WTC11 (cell line): ENCODE results near the gene TSC22D3. TPM values are rescaled to one million over a fixed set of nuclear protein-coding genes. Genes with fewer than 3 reads are reported as not detected.

Source experiments
- ATAC-seq: fragments of 200-7000 bp; cut with Tn5 transposase; 2 replicates; pipeline ENCODE4 v1.10.0; 2021; ENCODE audit warnings: mild to moderate bottlenecking, moderate library complexity
- CTCF ChIA-PET: fragments of 300-600 bp; sonication (Branson Sonifier 250); formaldehyde crosslinking; loops from one replicate; lab custom pipeline; 2021; ENCODE audit warnings: antibody characterized with exemption; lab: Charles Lee
- POLR2A ChIA-PET: fragments of 350-600 bp; sonication (Branson Sonifier 250); formaldehyde crosslinking; loops from one replicate; lab custom pipeline; 2021; ENCODE audit warnings: antibody characterized with exemption; lab: Charles Lee
- DNase-seq: peaks from one replicate; pipeline ENCODE4 v3.0.0; 2021; ENCODE audit warnings: low spot score
- H3K27ac Mint-ChIP-seq: 2 replicates; pipeline ENCODE4 v1.8.0; 2021; ENCODE audit warnings: mixed read lengths
- H3K27me3 Mint-ChIP-seq: 2 replicates; pipeline ENCODE4 v1.8.0; 2021; ENCODE audit warnings: low read depth, mild to moderate bottlenecking, moderate library complexity, mixed read lengths
- H3K36me3 Mint-ChIP-seq: 2 replicates; pipeline ENCODE4 v1.8.0; 2021; ENCODE audit warnings: mixed read lengths
- H3K4me1 Mint-ChIP-seq: 2 replicates; pipeline ENCODE4 v1.8.0; 2022; ENCODE audit warnings: mixed read lengths
- H3K4me3 Mint-ChIP-seq: 2 replicates; pipeline ENCODE4 v1.8.0; 2021; ENCODE audit warnings: mild to moderate bottlenecking, moderate library complexity, mixed read lengths
- H3K9me3 Mint-ChIP-seq: 2 replicates; pipeline ENCODE4 v1.8.0; 2021; ENCODE audit warnings: mixed read lengths
- EMX1 ChIP-seq: fragments of 250-450 bp; sonication (Bioruptor Pico); IDR thresholded peaks from 2 replicates; pipeline ENCODE4 v1.8.0; 2021; ENCODE audit warnings: mild to moderate bottlenecking
- FOXK1 ChIP-seq: sonication (generic); formaldehyde crosslinking; IDR thresholded peaks from 2 replicates; pipeline ENCODE4 v1.8.0; 2022; ENCODE audit warnings: mild to moderate bottlenecking, moderate library complexity, missing genetic modification reagents
- GABPB1 ChIP-seq: sonication (generic); formaldehyde crosslinking; IDR thresholded peaks from 2 replicates; pipeline ENCODE4 v1.8.1; 2023; ENCODE audit warnings: mild to moderate bottlenecking, missing genetic modification reagents
- GRHL2 ChIP-seq: fragments of 250-450 bp; sonication (Bioruptor Pico); IDR thresholded peaks from 2 replicates; pipeline ENCODE4 v1.8.0; 2022; ENCODE audit warnings: mild to moderate bottlenecking, moderate library complexity; ENCODE audit not compliant: insufficient replicate concordance, severe bottlenecking
- MYBL2 ChIP-seq: sonication (generic); formaldehyde crosslinking; IDR thresholded peaks from 2 replicates; pipeline ENCODE4 v1.8.1; 2023; ENCODE audit warnings: mild to moderate bottlenecking, moderate library complexity, missing genetic modification reagents
- NR1H2 ChIP-seq: sonication (generic); formaldehyde crosslinking; IDR thresholded peaks from 2 replicates; pipeline ENCODE4 v1.9.0; 2021; ENCODE audit warnings: mild to moderate bottlenecking, moderate library complexity, missing genetic modification reagents
- NR3C1 ChIP-seq: sonication (generic); formaldehyde crosslinking; conservative IDR thresholded peaks from 2 replicates; pipeline ENCODE4 v1.8.1; 2023; ENCODE audit warnings: low read depth, mild to moderate bottlenecking, missing genetic modification reagents
- SMAD3 ChIP-seq: sonication (generic); formaldehyde crosslinking; IDR thresholded peaks from 2 replicates; pipeline ENCODE4 v1.8.0; 2022; ENCODE audit warnings: missing genetic modification reagents, mild to moderate bottlenecking, borderline replicate concordance
- SMAD4 ChIP-seq: sonication (generic); formaldehyde crosslinking; IDR thresholded peaks from 2 replicates; pipeline ENCODE4 v1.8.0; 2022; ENCODE audit warnings: mild to moderate bottlenecking, missing genetic modification reagents
- SP1 ChIP-seq: sonication (generic); formaldehyde crosslinking; conservative IDR thresholded peaks from 2 replicates; pipeline ENCODE4 v1.8.1; 2022; ENCODE audit warnings: missing genetic modification reagents
- ZNF263 ChIP-seq: sonication (generic); formaldehyde crosslinking; IDR thresholded peaks from 2 replicates; pipeline ENCODE4 v1.8.1; 2022; ENCODE audit warnings: low read depth, mild to moderate bottlenecking, moderate library complexity, missing genetic modification reagents
- ZNF416 ChIP-seq: fragments of 250-450 bp; sonication (Bioruptor Pico); IDR thresholded peaks from 2 replicates; pipeline ENCODE4 v1.9.0; 2021; ENCODE audit warnings: mild to moderate bottlenecking, inconsistent platforms
- total RNA-seq: library from RNA; stranded (reverse); gene quantifications from 3 replicates; pipeline ENCODE4 v1.2.3, GENCODE V29; 2021
- TF ChIP-seq, protein P1 (sequence below): fragments of 250-450 bp; sonication (Bioruptor Pico); IDR thresholded peaks from 2 replicates; pipeline ENCODE4 v1.9.0; 2021; ENCODE audit warnings: moderate library complexity, mild to moderate bottlenecking, inconsistent platforms, borderline replicate concordance
- TF ChIP-seq, protein P2 (sequence below): sonication (generic); formaldehyde crosslinking; IDR thresholded peaks from 2 replicates; pipeline ENCODE4 v1.8.1; 2023; ENCODE audit warnings: mild to moderate bottlenecking, moderate library complexity, missing genetic modification reagents
- TF ChIP-seq, protein P3 (sequence below): sonication (generic); formaldehyde crosslinking; IDR thresholded peaks from 2 replicates; pipeline ENCODE4 v1.8.0; 2023; ENCODE audit warnings: missing genetic modification reagents
- TF ChIP-seq, protein P4 (sequence below): fragments of 250-450 bp; sonication (Bioruptor Pico); IDR thresholded peaks from 2 replicates; pipeline ENCODE4 v1.9.0; 2021; ENCODE audit warnings: mild to moderate bottlenecking
- TF ChIP-seq, protein P5 (sequence below): sonication (generic); formaldehyde crosslinking; IDR thresholded peaks from 2 replicates; pipeline ENCODE4 v1.8.1; 2022; ENCODE audit warnings: low read depth, mild to moderate bottlenecking, moderate library complexity, missing genetic modification reagents, borderline replicate concordance
- TF ChIP-seq, protein P6 (sequence below): fragments of 250-450 bp; sonication (Bioruptor Pico); IDR thresholded peaks from 2 replicates; pipeline ENCODE4 v1.8.0; 2021; ENCODE audit warnings: mild to moderate bottlenecking

The TSC22D3 gene
- total RNA-seq, 1 experiment from 2014 or later: 15.7 TPM

DNA sequence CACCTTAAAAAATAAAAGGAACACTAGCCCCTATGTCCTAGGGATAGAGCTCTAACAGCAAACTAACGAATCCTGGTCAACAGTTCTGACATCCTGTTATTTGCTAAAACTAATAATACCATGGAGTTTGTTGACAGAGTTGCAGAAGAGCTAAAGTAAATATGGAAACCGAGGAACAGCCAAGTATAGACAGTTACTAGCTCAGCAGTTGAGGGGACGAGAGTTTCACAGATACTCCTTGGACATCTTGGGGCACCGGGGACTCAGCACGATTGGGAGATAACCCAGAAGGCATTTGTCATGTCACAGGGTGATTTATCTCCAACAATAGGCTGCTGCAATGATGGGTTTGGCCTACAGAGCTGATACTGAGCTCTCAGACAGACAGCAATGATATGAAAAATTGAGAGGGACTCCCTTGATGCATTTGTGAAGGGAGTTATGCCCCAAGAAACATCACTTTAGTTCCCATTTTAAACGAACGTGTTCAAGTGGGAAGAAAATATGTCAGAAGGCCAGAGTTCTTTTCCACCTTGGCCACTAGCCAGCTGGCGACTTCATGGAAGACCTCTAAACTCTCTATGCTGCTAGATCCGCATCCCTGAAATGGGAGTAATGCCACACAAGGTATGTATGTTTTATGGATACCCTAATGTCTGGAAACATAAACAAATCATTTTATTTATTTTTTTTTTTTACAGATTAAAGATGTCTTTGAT, 48.6 kb downstream of the TSC22D3 start:
- Mint-ChIP-seq H3K36me3 (no peaks in the 10 kb centered on the region), H3K4me1 (peaks cover 48% of the 10 kb centered on the region), H3K27me3 (no peaks in the 10 kb centered on the region), H3K9me3 (no peaks in the 10 kb centered on the region), H3K4me3 (no peak overlapping the region), H3K27ac (no peak overlapping the region)
- no peak for DNase-seq
- TF ChIP-seq SMAD4: no peak
- TF ChIP-seq GRHL2 (CRISPR knock-in tag): no peak
- TF ChIP-seq NR1H2 (CRISPR knock-in tag): no peak
- no peak for TF ChIP-seq ZNF416 (CRISPR knock-in tag)
- TF ChIP-seq, protein P1, sequence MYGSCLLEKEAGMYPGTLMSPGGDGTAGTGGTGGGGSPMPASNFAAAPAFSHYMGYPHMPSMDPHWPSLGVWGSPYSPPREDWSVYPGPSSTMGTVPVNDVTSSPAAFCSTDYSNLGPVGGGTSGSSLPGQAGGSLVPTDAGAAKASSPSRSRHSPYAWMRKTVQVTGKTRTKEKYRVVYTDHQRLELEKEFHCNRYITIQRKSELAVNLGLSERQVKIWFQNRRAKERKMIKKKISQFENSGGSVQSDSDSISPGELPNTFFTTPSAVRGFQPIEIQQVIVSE (CRISPR knock-in tag): no peak
- TF ChIP-seq, protein P2, sequence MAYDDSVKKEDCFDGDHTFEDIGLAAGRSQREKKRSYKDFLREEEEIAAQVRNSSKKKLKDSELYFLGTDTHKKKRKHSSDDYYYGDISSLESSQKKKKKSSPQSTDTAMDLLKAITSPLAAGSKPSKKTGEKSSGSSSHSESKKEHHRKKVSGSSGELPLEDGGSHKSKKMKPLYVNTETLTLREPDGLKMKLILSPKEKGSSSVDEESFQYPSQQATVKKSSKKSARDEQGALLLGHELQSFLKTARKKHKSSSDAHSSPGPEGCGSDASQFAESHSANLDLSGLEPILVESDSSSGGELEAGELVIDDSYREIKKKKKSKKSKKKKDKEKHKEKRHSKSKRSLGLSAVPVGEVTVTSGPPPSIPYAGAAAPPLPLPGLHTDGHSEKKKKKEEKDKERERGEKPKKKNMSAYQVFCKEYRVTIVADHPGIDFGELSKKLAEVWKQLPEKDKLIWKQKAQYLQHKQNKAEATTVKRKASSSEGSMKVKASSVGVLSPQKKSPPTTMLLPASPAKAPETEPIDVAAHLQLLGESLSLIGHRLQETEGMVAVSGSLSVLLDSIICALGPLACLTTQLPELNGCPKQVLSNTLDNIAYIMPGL (CRISPR knock-in tag): no peak
- TF ChIP-seq FOXK1: no peak
- TF ChIP-seq EMX1 (CRISPR knock-in tag): no peak
- no peak for TF ChIP-seq SP1 (CRISPR knock-in tag)
- TF ChIP-seq SMAD3 (CRISPR knock-in tag): no peak
- TF ChIP-seq ZNF263: no peak
- TF ChIP-seq, protein P3, sequence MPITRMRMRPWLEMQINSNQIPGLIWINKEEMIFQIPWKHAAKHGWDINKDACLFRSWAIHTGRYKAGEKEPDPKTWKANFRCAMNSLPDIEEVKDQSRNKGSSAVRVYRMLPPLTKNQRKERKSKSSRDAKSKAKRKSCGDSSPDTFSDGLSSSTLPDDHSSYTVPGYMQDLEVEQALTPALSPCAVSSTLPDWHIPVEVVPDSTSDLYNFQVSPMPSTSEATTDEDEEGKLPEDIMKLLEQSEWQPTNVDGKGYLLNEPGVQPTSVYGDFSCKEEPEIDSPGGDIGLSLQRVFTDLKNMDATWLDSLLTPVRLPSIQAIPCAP (CRISPR knock-in tag): no peak
- TF ChIP-seq, protein P4, sequence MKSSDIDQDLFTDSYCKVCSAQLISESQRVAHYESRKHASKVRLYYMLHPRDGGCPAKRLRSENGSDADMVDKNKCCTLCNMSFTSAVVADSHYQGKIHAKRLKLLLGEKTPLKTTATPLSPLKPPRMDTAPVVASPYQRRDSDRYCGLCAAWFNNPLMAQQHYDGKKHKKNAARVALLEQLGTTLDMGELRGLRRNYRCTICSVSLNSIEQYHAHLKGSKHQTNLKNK (CRISPR knock-in tag): no peak
- ChIA-PET POLR2A (no interaction called here), CTCF (interaction anchor here (0.6 to 1.2 kb wide), 2 partner anchors 49 to 286 kb away, joined by 3 to 4 read pairs; partner anchors contain the start of gene TSC22D3)
- no peak for ATAC-seq

DNA sequence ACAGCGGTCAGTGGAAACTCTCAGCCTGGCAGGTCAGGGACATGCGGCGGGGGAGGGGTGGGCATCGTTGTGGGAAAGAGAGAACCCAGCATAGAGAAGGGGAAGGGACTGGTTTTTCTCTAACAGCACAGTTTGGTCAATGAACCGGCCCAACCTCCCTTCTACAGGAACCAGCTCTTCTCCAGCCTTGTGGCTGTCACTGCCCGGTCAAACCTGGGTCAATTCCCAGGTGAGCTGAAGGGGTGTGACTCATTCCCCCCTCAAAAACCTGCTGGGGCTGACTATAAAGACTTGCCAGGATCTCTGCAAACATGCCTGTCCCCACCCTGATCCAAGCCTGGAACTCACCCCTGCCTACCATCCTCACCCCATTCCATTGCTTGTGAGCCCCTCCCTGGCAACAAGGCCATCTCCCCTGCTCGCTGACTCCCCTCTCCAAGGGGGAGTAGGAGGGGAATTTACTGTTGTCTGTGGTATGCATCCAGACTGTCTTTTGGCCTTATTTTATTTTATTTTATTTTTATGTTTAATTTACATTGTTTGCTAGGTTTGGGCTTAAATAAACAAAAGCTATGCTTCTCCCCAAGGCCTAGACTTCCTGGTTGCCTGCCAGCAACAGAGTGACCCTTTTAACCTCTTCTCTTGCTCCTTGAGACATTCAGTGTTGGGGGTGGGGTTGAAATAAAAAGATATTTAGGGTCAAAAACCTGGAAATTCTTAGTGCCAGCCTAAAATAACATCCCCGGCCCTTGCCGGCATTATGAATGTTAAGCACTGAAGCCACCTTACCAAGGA, 49.6 kb downstream of the TSC22D3 start:
- Mint-ChIP-seq H3K27me3 (no peaks in the 10 kb centered on the region), H3K36me3 (no peaks in the 10 kb centered on the region), H3K4me1 (peaks cover 41% of the 10 kb centered on the region), H3K9me3 (no peaks in the 10 kb centered on the region), H3K27ac (no peak overlapping the region), H3K4me3 (no peak overlapping the region)
- ATAC-seq (no peak), DNase-seq (no peak)
- CTCF ChIA-PET: interaction anchor here (0.5 to 1.2 kb wide), 2 partner anchors 50 to 104 kb away, joined by 3 to 4 read pairs; partner anchors contain the start of gene TSC22D3
- POLR2A ChIA-PET: no interaction called here
- no peak for TF ChIP-seq NR3C1 (CRISPR knock-in tag)
- TF ChIP-seq GABPB1 (CRISPR knock-in tag): no peak
- TF ChIP-seq, protein P5, sequence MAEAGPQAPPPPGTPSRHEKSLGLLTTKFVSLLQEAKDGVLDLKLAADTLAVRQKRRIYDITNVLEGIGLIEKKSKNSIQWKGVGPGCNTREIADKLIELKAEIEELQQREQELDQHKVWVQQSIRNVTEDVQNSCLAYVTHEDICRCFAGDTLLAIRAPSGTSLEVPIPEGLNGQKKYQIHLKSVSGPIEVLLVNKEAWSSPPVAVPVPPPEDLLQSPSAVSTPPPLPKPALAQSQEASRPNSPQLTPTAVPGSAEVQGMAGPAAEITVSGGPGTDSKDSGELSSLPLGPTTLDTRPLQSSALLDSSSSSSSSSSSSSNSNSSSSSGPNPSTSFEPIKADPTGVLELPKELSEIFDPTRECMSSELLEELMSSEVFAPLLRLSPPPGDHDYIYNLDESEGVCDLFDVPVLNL: no peak
- no peak for TF ChIP-seq MYBL2
- TF ChIP-seq, protein P6, sequence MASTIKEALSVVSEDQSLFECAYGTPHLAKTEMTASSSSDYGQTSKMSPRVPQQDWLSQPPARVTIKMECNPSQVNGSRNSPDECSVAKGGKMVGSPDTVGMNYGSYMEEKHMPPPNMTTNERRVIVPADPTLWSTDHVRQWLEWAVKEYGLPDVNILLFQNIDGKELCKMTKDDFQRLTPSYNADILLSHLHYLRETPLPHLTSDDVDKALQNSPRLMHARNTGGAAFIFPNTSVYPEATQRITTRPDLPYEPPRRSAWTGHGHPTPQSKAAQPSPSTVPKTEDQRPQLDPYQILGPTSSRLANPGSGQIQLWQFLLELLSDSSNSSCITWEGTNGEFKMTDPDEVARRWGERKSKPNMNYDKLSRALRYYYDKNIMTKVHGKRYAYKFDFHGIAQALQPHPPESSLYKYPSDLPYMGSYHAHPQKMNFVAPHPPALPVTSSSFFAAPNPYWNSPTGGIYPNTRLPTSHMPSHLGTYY (CRISPR knock-in tag): no peak
